ENCODE results near the gene HSDL1. TPM values are rescaled to one million over a fixed set of nuclear protein-coding genes. Genes with fewer than 3 reads are reported as not detected.

The HSDL1 gene
- total and polyA plus RNA-seq, 2 donors (not counting 3 experiments of a cell fraction or from before 2014, with no cell fraction given): 19.9 to 27.9 TPM

DNA sequence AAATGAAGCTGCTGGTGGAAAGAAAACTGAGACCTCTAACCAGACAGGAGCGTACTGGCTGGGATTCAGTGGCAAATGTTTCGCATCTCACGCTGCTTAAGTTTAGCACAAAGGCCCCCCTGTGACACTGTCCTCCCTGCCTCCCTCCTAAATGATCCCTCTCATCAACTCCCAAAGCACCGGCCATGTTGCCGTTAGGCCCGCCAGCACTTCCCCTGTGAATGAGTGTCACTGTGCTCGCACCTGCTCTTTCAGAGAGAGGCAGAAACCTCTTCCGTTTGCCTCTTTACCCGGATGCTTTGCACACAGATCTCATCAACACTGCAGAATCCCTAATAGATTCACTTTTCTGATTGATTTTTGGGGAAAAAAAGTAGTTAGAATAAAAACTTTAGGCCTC is 54.8 kb downstream of the HSDL1 start:
- Histone ChIP-seq H3K4me3 (replicated peaks in 1 of 3; ENCODE audit: insufficient read depth in 1 of 3, low read depth in 1 of 3, low read length in 3 of 3) (no peak overlapping the region), H3K27ac (ENCODE audit: insufficient read depth, low read depth, low read length) (no peak overlapping the region), H3K9ac (replicated peaks; ENCODE audit: extremely low read depth, insufficient read depth, low read length) (no peak overlapping the region), H2AFZ (ENCODE audit: low read depth, low read length) (no peak overlapping the region), H3K36me3 (ENCODE audit: control insufficient read depth in 2 of 2, extremely low read depth in 1 of 2, insufficient read depth in 2 of 2, low read length in 2 of 2) (peaks cover 24 to 50% of the 10 kb centered on the region in 2 experiments), H3K79me2 (ENCODE audit: control insufficient read depth, insufficient read depth, low read length) (no peaks in the 10 kb centered on the region), H3K4me2 (ENCODE audit: insufficient read depth, low read length) (no peak overlapping the region), H3K27me3 (ENCODE audit: control insufficient read depth in 2 of 2, insufficient read depth in 2 of 2, low read length in 2 of 2) (no peaks in the 10 kb centered on the region), H4K20me1 (replicated peaks; ENCODE audit: control insufficient read depth, extremely low read depth, insufficient read depth, low read length) (no peaks in the 10 kb centered on the region), H3K4me1 (ENCODE audit: control insufficient read depth, extremely low read depth, insufficient read depth, low read length) (peaks cover 3% of the 10 kb centered on the region), H3K9me3 (replicated peaks; ENCODE audit: control insufficient read depth, insufficient read depth, low read length) (no peaks in the 10 kb centered on the region), H3K9me1 (replicated peaks; ENCODE audit: control insufficient read depth, extremely low read depth, insufficient read depth, low read length) (no peaks in the 10 kb centered on the region)
- BruUV-seq (replicated peaks): no TSS peak
- ChIA-PET POLR2A (no interaction called here), CTCF (no interaction called here)
- dilution Hi-C loops (cut with MboI; ENCODE audit: extremely low pct_ligation_motif_present, low sequenced_read_pairs): no loop called here
- intact Hi-C loops (cut with micrococcal nuclease): no loop called here
- TF ChIP-seq GATA2 (IDR thresholded peaks at IDR 0.05; ENCODE audit: insufficient read depth, insufficient read length, low read depth, low read length) (no peak), FOS (IDR thresholded peaks at IDR 0.05; ENCODE audit: borderline replicate concordance, insufficient read depth, low read length) (no peak), EZH2 (IDR thresholded peaks at IDR 0.05; ENCODE audit: borderline replicate concordance, low read depth, low read length, severe bottlenecking) (no peak), MYC (IDR thresholded peaks at IDR 0.05; ENCODE audit: low read depth, low read length) (no peak), POLR2A (IDR thresholded peaks at IDR 0.05; ENCODE audit: low read depth, low read length) (no peak), POLR2AphosphoS5 (IDR thresholded peaks at IDR 0.05; ENCODE audit: insufficient read depth, low read depth, low read length) (no peak), JUN (IDR thresholded peaks at IDR 0.05; ENCODE audit: borderline replicate concordance, insufficient read depth, insufficient read length, low read depth) (no peak)
- TF ChIP-seq, protein P1, sequence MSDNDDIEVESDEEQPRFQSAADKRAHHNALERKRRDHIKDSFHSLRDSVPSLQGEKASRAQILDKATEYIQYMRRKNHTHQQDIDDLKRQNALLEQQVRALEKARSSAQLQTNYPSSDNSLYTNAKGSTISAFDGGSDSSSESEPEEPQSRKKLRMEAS (IDR thresholded peaks at IDR 0.05; ENCODE audit: insufficient read depth, insufficient read length): no peak
- TF ChIP-seq, protein P2, sequence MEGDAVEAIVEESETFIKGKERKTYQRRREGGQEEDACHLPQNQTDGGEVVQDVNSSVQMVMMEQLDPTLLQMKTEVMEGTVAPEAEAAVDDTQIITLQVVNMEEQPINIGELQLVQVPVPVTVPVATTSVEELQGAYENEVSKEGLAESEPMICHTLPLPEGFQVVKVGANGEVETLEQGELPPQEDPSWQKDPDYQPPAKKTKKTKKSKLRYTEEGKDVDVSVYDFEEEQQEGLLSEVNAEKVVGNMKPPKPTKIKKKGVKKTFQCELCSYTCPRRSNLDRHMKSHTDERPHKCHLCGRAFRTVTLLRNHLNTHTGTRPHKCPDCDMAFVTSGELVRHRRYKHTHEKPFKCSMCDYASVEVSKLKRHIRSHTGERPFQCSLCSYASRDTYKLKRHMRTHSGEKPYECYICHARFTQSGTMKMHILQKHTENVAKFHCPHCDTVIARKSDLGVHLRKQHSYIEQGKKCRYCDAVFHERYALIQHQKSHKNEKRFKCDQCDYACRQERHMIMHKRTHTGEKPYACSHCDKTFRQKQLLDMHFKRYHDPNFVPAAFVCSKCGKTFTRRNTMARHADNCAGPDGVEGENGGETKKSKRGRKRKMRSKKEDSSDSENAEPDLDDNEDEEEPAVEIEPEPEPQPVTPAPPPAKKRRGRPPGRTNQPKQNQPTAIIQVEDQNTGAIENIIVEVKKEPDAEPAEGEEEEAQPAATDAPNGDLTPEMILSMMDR (IDR thresholded peaks at IDR 0.05; ENCODE audit: extremely low read depth in 1 of 2, insufficient read depth in 1 of 2, low read depth in 1 of 2, low read length in 2 of 2): no peak
- DNase-seq (ENCODE audit: low read depth, low spot score) (no peak), FAIRE-seq (no peak)
